Suprapubic skin (tissue), 4 donors: Measurements from ENCODE around the gene KLF15.

Source experiments
- CTCF ChIP-seq, 2 donors: fragments of 200-600 bp in 1 of 2; fragments of 450-650 bp in 1 of 2; sonication (generic) in 1 of 2; IDR thresholded peaks; one replicate each; pipeline ENCODE4 v1.5.1; 2016 to 2019; ENCODE audit warnings: antibody characterized with exemption in 2 of 2, mild to moderate bottlenecking in 1 of 2, moderate library complexity in 1 of 2
- EP300 ChIP-seq: sonication (generic); formaldehyde crosslinking; IDR thresholded peaks from one replicate; pipeline ENCODE4 v1.6.1; 2017; ENCODE audit warnings: antibody characterized with exemption
- POLR2A ChIP-seq, 2 donors: fragments of 450-650 bp; IDR thresholded peaks; one replicate each; pipeline ENCODE4 v1.6.1; 2017; ENCODE audit warnings: antibody characterized with exemption in 2 of 2, mild to moderate bottlenecking in 2 of 2, moderate library complexity in 2 of 2
- POLR2AphosphoS5 ChIP-seq, 3 donors: sonication (generic); formaldehyde crosslinking; IDR thresholded peaks; one replicate each; pipeline ENCODE4 v1.6.1; 2017; ENCODE audit warnings: antibody characterized with exemption in 3 of 3

- TF ChIP-seq POLR2A (IDR thresholded peaks at IDR 0.05) (no peak), CTCF (IDR thresholded peaks at IDR 0.05) (no peak), EP300 (no peak), POLR2AphosphoS5 (IDR thresholded peaks at IDR 0.05) (no peak)
Measured at GRCh38 chr3:126394977-126395321, 37.7 kb upstream of the KLF15 start.
